Right cardiac atrium (tissue), 5 donors: ENCODE data around the gene FLII. TPM values are rescaled to one million over a fixed set of nuclear protein-coding genes. Genes with fewer than 3 reads are reported as not detected.

Experiments used
- ATAC-seq, 2 donors: fragments of 200-7000 bp; cut with Tn5 transposase; one replicate each; pipeline versions ENCODE4 v1.8.0 to v1.9.1; 2020; ENCODE audit warnings: moderate library complexity in 2 of 2, mild to moderate bottlenecking in 1 of 2
- DNase-seq, 3 donors: peaks; one replicate each; pipeline ENCODE4 v3.0.0-alpha.2; 2020
- H3K27ac ChIP-seq: one replicate; pipeline ENCODE4 v1.5.1; 2013; ENCODE audit warnings: mild to moderate bottlenecking, low read length, control low read depth, moderate library complexity
- H3K27me3 ChIP-seq: one replicate; pipeline ENCODE4 v1.6.1; 2013; ENCODE audit not compliant: control insufficient read depth, insufficient read depth
- H3K4me1 ChIP-seq: one replicate; pipeline ENCODE4 v1.6.1; 2013; ENCODE audit warnings: low read length; ENCODE audit not compliant: control insufficient read depth, insufficient read depth
- H3K4me3 ChIP-seq: one replicate; pipeline ENCODE4 v1.5.1; 2013; ENCODE audit warnings: low read length, control low read depth
- H3K9me3 ChIP-seq: one replicate; pipeline ENCODE4 v1.6.1; 2013; ENCODE audit warnings: low read length; ENCODE audit not compliant: control insufficient read depth
- WGBS: extraction: QIAGEN DNeasy Blood & Tissue Kit; methylation state at CpG from one replicate; pipeline ENCODE4 v1.1.7; 2013; 5-methylcytosine and 5-hydroxymethylcytosine counted together
- intact Hi-C, 4 donors: fragments of 100-400 bp; cut with DNase I; formaldehyde crosslinking; loops; one replicate each; pipeline versions ENCODE4 v1.11.0 to v1.14.0; 2022 to 2023
- polyA plus RNA-seq: library from polyadenylated mRNA; stranded (reverse); fragments of 200-250 nt; gene quantifications from one replicate; pipeline ENCODE4 v1.2.3, GENCODE V29; 2013
- total RNA-seq, 4 donors: library from RNA; stranded (reverse); fragmentation: NEBNext Ultra II Directional; extraction: Animal tissue kit (Norgen Biotek cat#: 25700); gene quantifications; one replicate each; pipeline ENCODE4 v1.2.1, GENCODE V29; 2021
- donor health status: healthy with polysubstance abuse.
- donor health status: DM: no; HTN: yes; CAD: no.
- donor health status: DM: no; HTN: no; CAD: no.
- donor health status: DM: no; HTN: yes; CAD: no; lungs with severe emphysema.
- donor health status: DM: yes; HTN: yes; CAD: no.

Gene FLII
- total and polyA plus RNA-seq, 5 donors: 166 to 217 (median 186) TPM

DNA sequence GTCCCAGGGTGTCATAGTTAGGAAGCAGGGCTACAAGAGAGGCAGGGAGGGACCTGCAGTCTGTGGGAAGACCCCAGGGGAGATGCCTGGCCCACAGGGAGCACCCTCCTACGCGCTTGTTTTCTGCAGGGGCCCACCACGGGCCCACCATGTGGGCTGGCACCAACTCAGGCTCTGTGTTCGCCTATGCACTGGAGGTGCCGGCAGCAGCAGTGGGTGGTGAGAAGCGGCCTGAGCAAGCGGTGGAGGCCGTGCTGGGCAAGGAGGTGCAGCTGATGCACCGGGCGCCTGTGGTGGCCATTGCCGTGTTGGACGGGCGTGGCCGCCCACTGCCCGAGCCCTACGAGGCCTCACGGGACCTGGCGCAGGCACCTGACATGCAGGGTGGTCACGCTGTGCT lies 18.1 kb downstream of the FLII start:
- DNase-seq: no peak
- Histone ChIP-seq H3K4me3 (no peak overlapping the region), H3K4me1 (no peaks in the 10 kb centered on the region), H3K27ac (no peak overlapping the region), H3K9me3 (no peaks in the 10 kb centered on the region), H3K27me3 (no peaks in the 10 kb centered on the region)
- no peak for ATAC-seq
- intact Hi-C loops: no loop called here
- WGBS: 93% methylated on average over 19 of the region's 19 CpGs

DNA sequence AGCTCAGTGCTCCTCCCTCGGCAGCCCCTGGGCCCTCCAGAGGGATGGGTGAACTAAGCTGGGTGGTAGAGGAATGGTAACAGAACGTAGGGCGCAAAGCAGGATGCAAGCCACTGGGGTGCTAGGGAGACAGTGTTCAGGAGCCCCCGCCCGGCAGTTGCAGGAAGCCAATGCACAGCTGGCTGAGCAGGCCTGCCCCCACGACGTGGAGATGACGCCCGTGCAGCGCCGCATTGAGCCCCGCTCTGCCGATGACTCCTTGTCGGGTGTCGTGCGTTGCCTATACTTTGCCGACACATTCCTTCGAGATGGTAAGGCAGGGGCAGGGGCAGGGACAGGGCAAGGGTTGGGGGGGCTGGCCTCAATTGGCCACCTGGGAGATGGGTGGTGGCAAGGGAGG lies 20.2 kb downstream of the FLII start:
- no peak for ATAC-seq
- intact Hi-C loops: no loop called here
- no peaks in the 10 kb centered on the region for H3K4me1 ChIP-seq
- H3K27ac ChIP-seq: no peak overlapping the region
- no peaks in the 10 kb centered on the region for H3K27me3 ChIP-seq
- 93% methylated on average over 18 of the region's 18 CpGs for WGBS
- H3K9me3 ChIP-seq: no peaks in the 10 kb centered on the region
- no peak for DNase-seq
- no peak overlapping the region for H3K4me3 ChIP-seq

DNA sequence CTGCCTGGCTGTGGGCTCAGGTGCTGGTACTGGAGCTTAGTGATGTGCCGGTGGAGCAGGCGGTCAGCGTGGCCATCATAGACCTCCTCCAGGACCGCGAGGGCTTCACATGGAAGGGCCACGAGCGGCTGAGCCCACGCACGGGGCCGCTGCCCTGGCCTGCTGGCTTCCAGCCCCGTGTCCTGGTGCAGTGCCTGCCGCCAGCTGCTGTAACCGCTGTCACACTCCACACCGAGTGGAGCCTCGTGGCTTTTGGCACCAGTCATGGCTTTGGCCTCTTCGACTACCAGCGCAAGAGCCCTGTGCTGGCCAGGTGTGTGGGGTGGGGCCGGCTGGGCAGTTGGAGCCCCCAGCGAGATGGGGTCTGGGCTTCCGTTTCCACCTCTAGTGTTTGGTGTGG lies 21.1 kb downstream of the FLII start:
- no peak for ATAC-seq
- Histone ChIP-seq H3K27ac (no peak overlapping the region), H3K27me3 (no peaks in the 10 kb centered on the region), H3K9me3 (no peaks in the 10 kb centered on the region), H3K4me1 (no peaks in the 10 kb centered on the region), H3K4me3 (no peak overlapping the region)
- intact Hi-C loops: no loop called here
- DNase-seq: no peak
- WGBS: 89% methylated on average over 20 of the region's 20 CpGs

DNA sequence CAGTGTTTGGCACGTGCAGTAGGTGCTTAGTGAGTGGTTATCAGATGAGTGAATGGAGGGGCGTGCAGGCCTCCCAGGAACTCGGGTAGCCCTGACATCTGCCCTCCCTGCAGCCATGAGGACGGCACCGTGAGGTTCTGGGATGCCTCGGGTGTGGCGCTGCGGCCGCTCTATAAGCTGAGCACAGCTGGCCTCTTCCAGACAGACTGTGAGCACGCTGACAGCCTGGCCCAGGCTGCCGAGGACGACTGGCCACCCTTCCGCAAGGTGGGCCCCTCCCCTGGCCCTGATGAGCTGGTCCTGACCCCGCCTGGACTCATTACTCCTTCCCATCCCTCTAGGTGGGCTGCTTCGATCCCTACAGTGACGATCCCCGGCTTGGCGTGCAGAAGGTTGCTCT lies 22.0 kb downstream of the FLII start:
- intact Hi-C loops: no loop called here
- Histone ChIP-seq H3K9me3 (no peaks in the 10 kb centered on the region), H3K4me1 (no peaks in the 10 kb centered on the region), H3K27me3 (no peaks in the 10 kb centered on the region), H3K4me3 (no peak overlapping the region), H3K27ac (no peak overlapping the region)
- DNase-seq (no peak), ATAC-seq (no peak)
- WGBS: 88% methylated on average over 18 of the region's 18 CpGs

DNA sequence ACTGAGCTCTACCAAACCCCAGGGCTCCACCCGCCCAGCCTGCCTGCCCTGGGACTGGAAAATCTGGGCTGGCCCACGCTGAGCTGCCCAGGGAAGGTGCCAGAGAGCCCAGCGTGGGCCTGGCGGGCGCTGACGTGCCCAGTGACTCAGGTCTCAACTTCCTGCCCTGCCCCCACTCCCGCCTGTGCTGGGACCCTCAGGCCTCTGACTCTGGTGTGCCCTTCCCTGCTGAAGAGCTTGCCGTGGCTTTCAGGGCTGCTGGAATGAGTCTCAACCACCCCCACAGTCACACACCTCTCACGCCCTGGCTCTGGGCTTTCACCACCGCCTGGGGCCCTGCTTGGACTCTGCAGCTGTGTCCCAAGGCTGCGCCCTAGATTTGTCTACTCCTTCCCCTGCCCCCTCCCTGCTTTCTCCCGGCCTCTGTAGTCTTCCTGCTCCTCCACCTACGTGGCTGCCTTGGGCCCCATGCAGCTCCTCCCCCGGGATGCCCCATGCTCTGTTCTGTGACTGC lies 22.7 kb downstream of the FLII start:
- H3K9me3 ChIP-seq: no peaks in the 10 kb centered on the region
- DNase-seq (peak in 2 of 3 donors; percentile 63 to 72), ATAC-seq (peak; percentile 3 to 55)
- WGBS: 68% methylated on average over 14 of the region's 14 CpGs
- intact Hi-C loops: no loop called here
- H3K4me1 ChIP-seq: no peaks in the 10 kb centered on the region
- no peak overlapping the region for H3K4me3 ChIP-seq
- H3K27me3 ChIP-seq: no peaks in the 10 kb centered on the region
- H3K27ac ChIP-seq: no peak overlapping the region

DNA sequence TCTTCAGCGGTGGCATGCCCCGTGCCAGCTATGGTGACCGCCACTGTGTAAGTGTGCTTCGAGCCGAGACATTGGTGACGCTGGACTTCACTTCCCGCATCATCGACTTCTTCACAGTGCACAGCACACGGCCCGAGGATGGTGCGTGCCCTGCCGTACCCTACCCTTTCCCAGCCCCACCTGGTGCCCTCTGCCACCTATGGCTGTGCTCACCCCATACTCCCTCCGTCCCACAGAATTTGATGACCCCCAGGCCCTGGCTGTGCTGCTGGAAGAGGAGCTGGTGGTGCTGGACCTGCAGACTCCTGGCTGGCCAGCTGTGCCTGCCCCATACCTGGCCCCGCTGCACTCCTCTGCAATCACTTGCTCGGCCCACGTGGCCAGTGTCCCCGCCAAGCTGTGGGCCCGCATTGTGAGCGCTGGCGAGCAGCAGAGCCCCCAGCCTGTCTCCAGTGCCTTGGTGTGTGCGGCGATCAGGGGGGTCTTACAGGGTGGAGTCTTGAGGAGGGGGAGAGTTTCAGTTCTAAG lies 23.6 kb downstream of the FLII start:
- Histone ChIP-seq H3K27ac (no peak overlapping the region), H3K27me3 (no peaks in the 10 kb centered on the region), H3K9me3 (no peaks in the 10 kb centered on the region), H3K4me1 (no peaks in the 10 kb centered on the region), H3K4me3 (no peak overlapping the region)
- WGBS: 94% methylated on average over 22 of the region's 22 CpGs
- DNase-seq: no peak
- no peak for ATAC-seq
- intact Hi-C loops: no loop called here

DNA sequence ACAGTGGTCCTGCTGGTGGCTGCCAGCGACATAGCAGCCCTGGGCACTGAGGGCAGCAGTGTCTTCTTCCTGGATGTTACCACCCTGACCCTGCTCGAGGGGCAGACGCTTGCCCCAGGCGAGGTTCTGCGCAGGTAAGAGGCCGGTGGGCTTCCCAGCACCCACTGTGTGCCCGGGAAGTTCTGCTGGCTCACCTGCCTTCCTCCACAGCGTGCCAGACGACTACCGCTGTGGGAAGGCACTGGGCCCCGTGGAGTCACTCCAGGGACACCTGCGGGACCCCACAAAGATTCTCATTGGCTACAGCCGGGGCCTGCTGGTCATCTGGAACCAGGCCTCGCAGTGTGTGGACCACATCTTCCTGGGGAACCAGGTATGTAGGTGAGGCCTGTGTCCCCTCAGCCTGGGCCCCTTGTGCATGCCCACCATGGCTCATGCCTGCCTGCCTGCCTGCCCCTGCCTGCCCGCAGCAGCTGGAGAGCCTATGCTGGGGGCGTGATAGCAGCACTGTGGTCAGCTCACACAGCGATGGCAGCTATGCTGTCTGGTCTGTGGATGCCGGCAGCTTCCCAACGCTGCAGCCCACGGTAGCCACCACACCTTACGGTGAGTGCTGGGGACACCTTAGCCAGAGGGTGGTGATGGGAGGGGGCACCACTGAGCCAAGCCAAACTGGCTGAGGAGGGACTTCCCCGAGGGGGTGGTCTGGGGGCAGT lies 24.6 kb downstream of the FLII start:
- DNase-seq: no peak
- H3K27me3 ChIP-seq: no peaks in the 10 kb centered on the region
- no peak for ATAC-seq
- H3K4me3 ChIP-seq: no peak overlapping the region
- H3K4me1 ChIP-seq: no peaks in the 10 kb centered on the region
- WGBS: 94% methylated on average over 22 of the region's 22 CpGs
- H3K27ac ChIP-seq: no peak overlapping the region
- H3K9me3 ChIP-seq: no peaks in the 10 kb centered on the region
- intact Hi-C loops: no loop called here

DNA sequence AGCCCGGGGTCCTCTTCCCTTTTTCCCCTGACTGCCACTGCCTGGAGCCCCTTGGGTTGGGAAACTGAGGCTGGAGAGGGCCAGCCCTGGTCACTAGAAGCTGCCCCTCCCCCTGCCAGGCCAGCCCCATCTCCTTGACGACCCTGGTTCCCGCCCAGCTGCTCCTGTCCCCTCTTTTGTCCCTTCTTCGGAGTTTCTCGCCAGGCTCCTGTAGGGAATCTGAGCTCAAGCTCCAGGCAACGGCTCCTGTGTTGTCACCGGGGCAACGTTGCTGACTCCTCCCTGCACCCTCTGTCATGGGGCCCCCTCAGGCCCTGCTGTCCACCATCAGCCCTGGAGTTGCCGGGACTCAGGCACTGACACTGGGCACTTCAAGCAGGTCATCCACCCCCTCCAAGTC lies 27.4 kb downstream of the FLII start:
- intact Hi-C loops: no loop called here
- H3K27me3 ChIP-seq: no peaks in the 10 kb centered on the region
- DNase-seq: no peak
- no peak overlapping the region for H3K4me3 ChIP-seq
- H3K4me1 ChIP-seq: no peaks in the 10 kb centered on the region
- H3K9me3 ChIP-seq: no peaks in the 10 kb centered on the region
- WGBS: 63% methylated on average over 9 of the region's 9 CpGs
- ATAC-seq: no peak
- no peak overlapping the region for H3K27ac ChIP-seq

DNA sequence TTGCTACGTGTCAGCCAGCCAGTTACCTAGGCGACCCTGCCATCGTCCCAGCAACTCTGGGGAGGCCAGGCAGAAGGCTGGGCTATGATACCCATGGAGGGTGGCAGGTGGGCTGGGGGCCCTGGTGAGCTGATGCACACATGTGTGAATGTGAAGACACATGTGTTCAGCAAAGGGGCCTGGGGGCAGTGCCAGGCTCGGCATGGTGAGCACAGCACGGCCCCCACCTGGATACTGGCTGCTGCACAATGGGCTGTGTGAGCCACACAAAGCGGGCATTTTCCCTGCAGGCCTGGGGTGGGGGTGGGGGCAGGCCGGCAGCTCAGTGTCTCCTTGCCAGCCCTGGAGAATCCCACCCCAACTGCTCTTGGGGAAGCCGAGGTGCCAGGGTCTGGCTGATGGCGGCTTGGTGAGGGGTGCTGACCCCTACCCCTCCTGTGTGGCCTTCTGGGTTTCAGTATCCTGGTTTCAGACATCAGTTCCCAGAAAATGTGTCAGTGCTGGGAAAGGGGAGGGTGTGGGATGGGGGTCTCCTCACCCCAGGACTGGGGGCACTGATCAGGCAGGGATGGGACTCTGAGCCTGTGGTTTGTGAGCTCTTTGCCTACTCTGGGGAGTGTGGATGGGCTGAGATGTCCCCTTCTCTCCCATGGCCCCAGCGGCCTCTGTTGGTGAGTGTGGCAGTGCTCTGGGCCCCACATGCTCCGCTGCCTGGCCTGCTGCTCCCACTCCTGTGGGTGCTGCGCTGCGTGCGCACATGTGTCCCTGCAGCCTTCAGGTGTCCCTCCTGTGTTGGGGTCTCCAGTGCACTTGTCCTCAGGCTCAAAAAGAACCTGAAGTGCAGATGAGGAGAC lies 28.0 kb downstream of the FLII start:
- Histone ChIP-seq H3K27ac (no peak overlapping the region), H3K9me3 (no peaks in the 10 kb centered on the region), H3K4me3 (no peak overlapping the region), H3K27me3 (no peaks in the 10 kb centered on the region), H3K4me1 (no peaks in the 10 kb centered on the region)
- no peak for ATAC-seq
- intact Hi-C loops: no loop called here
- WGBS: 79% methylated on average over 14 of the region's 14 CpGs
- DNase-seq: peak in 1 of 3 donors; percentile 40

DNA sequence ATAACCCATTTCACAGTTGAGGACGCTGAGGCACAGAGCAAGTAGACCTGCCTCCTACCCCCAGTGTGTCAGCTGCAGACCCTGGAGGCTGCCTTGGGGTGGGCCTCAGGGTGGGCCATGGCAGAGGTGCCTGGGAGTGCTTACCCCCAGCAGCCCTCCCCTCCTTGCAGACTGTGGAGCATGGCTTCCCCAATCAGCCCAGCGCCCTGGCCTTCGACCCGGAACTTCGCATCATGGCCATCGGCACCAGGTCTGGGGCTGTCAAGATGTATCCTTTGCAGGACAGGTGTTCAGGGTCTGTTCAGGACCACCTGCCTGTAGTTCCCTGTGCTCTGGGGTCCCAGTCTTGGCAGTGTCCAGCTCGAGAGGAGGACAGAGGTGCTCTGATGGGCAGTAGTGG lies 28.8 kb downstream of the FLII start:
- WGBS: 91% methylated on average over 7 of the region's 7 CpGs
- H3K4me3 ChIP-seq: no peak overlapping the region
- ATAC-seq (no peak), DNase-seq (peak in 1 of 3 donors; percentile 26)
- H3K4me1 ChIP-seq: no peaks in the 10 kb centered on the region
- intact Hi-C loops: no loop called here
- no peaks in the 10 kb centered on the region for H3K27me3 ChIP-seq
- no peak overlapping the region for H3K27ac ChIP-seq
- no peaks in the 10 kb centered on the region for H3K9me3 ChIP-seq

DNA sequence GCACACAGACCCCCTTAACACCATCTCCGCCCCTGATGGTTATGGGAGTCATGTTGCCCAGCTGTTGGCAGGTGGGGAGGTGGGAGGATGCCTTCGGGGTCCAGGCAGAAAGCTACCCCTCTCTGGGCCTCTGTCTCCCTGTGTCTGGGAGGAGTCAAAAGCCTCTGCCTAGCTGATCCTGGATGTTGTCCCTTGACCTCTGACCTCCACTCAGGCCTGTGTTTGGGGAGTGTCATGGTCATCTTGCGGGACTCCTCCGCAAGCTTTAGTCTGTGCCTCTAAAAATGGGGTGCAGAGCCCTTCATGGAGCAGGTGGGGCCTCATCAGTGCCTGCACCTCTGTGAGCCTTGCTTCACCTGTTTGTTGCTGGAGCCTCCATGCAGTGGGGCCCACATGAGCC lies 29.3 kb downstream of the FLII start:
- WGBS: 89% methylated on average over 4 of the region's 4 CpGs
- Histone ChIP-seq H3K9me3 (no peaks in the 10 kb centered on the region), H3K27me3 (no peaks in the 10 kb centered on the region), H3K4me3 (no peak overlapping the region), H3K27ac (no peak overlapping the region), H3K4me1 (no peaks in the 10 kb centered on the region)
- intact Hi-C loops: no loop called here
- DNase-seq (no peak), ATAC-seq (no peak)
